ENCODE data around the gene WDR6. TPM values are rescaled to one million over a fixed set of nuclear protein-coding genes. Genes with fewer than 3 reads are reported as not detected.

The WDR6 gene
- total RNA-seq, 2 experiments from 2014 or later, result 101 to 128 TPM

GRCh38 chr3:48982016-48982415 lies 25.2 kb upstream of the WDR6 start:
- intact Hi-C loops (cut with micrococcal nuclease; ENCODE audit: unreplicated experiment), result no loop called here
- H3K36me3 ChIP-seq (ENCODE audit: insufficient read depth, low read length), result peaks cover 86% of the 10 kb centered on the region
- no peaks in the 10 kb centered on the region for H3K9me2 ChIP-seq (ENCODE audit: insufficient read depth, low read length)
- no peak for TF ChIP-seq EZH2phosphoT487 (IDR thresholded peaks at IDR 0.05; ENCODE audit: borderline replicate concordance, low read depth, low read length)
- TF ChIP-seq CTCF (conservative IDR thresholded peaks at IDR 0.05; ENCODE audit: low read length), result no peak
- no peak for DNase-seq (ENCODE audit: low spot score)
- H3K79me2 ChIP-seq (ENCODE audit: insufficient read depth, low read depth, low read length), result no peaks in the 10 kb centered on the region
- no peak overlapping the region for H3K4me3 ChIP-seq (ENCODE audit: low read depth, low read length, poor library complexity, severe bottlenecking)
- no peaks in the 10 kb centered on the region for H4K20me1 ChIP-seq (ENCODE audit: insufficient read depth, low read length)
- H3K27ac ChIP-seq (ENCODE audit: low read depth, low read length, poor library complexity, severe bottlenecking), result no peak overlapping the region
- no peaks in the 10 kb centered on the region for H3K4me1 ChIP-seq (ENCODE audit: insufficient read depth, low read length, poor library complexity, severe bottlenecking)
- no peak overlapping the region for H3K4me2 ChIP-seq (ENCODE audit: low read length)
- H2AFZ ChIP-seq (ENCODE audit: low read length), result no peak overlapping the region
- no TSS peak for BruUV-seq (replicated peaks)
- ChIA-PET CTCF (ENCODE audit: unreplicated experiment) (no interaction called here), POLR2A (interaction anchor here (0.6 to 1.1 kb wide), 3 partner anchors 10 to 462 kb away, joined by 3 to 4 read pairs (median 3); no protein-coding TSS in a partner anchor)
- H3K9me3 ChIP-seq (ENCODE audit: low read length), result no peaks in the 10 kb centered on the region

DNA sequence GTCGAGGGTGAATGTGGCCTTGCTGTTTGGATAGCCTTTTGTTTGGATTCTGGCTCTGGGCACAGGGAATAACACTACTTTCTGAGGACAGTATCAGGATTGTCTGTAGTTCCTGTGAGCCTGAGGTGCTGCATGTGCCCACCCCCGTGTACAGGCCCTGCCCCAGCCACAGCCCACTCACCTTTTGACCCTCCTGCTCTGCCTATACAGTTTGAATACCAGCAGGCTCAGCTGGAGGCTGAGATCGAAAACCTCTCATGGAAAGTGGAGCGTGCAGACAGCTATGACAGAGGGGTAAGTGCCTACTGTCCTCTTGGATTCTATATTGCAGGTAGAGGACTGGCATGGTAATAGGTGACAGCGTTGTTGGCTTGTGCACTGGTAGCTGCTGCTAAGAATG lies 24.5 kb upstream of the WDR6 start:
- H3K4me2 ChIP-seq (ENCODE audit: low read length), result no peak overlapping the region
- H3K79me2 ChIP-seq (ENCODE audit: insufficient read depth, low read depth, low read length), result no peaks in the 10 kb centered on the region
- H3K9me2 ChIP-seq (ENCODE audit: insufficient read depth, low read length), result no peaks in the 10 kb centered on the region
- CTCF ChIA-PET (ENCODE audit: unreplicated experiment), result no interaction called here
- no peaks in the 10 kb centered on the region for H3K9me3 ChIP-seq (ENCODE audit: low read length)
- no peak overlapping the region for H3K27ac ChIP-seq (ENCODE audit: low read depth, low read length, poor library complexity, severe bottlenecking)
- H2AFZ ChIP-seq (ENCODE audit: low read length), result no peak overlapping the region
- intact Hi-C loops (cut with micrococcal nuclease; ENCODE audit: unreplicated experiment), result no loop called here
- H3K4me1 ChIP-seq (ENCODE audit: insufficient read depth, low read length, poor library complexity, severe bottlenecking), result no peaks in the 10 kb centered on the region
- H3K4me3 ChIP-seq (ENCODE audit: low read depth, low read length, poor library complexity, severe bottlenecking), result no peak overlapping the region
- POLR2A ChIA-PET, result interaction anchor here (1.1 kb wide), 1 partner anchor 10 kb away, joined by 4 read pairs; no protein-coding TSS in a partner anchor
- H4K20me1 ChIP-seq (ENCODE audit: insufficient read depth, low read length), result no peaks in the 10 kb centered on the region
- no peak for TF ChIP-seq CTCF (conservative IDR thresholded peaks at IDR 0.05; ENCODE audit: low read length)
- no peak for TF ChIP-seq EZH2phosphoT487 (IDR thresholded peaks at IDR 0.05; ENCODE audit: borderline replicate concordance, low read depth, low read length)
- BruUV-seq (replicated peaks), result no TSS peak
- DNase-seq (ENCODE audit: low spot score), result no peak
- peaks cover 79% of the 10 kb centered on the region for H3K36me3 ChIP-seq (ENCODE audit: insufficient read depth, low read length)

- Histone ChIP-seq H3K9me2 (ENCODE audit: insufficient read depth, low read length) (no peaks in the 10 kb centered on the region), H3K4me1 (ENCODE audit: insufficient read depth, low read length, poor library complexity, severe bottlenecking) (no peaks in the 10 kb centered on the region), H3K79me2 (ENCODE audit: insufficient read depth, low read depth, low read length) (no peaks in the 10 kb centered on the region), H2AFZ (ENCODE audit: low read length) (no peak overlapping the region), H3K4me2 (ENCODE audit: low read length) (no peak overlapping the region), H3K27ac (ENCODE audit: low read depth, low read length, poor library complexity, severe bottlenecking) (no peak overlapping the region), H4K20me1 (ENCODE audit: insufficient read depth, low read length) (no peaks in the 10 kb centered on the region), H3K9me3 (ENCODE audit: low read length) (no peaks in the 10 kb centered on the region), H3K36me3 (ENCODE audit: insufficient read depth, low read length) (peaks cover 75% of the 10 kb centered on the region), H3K4me3 (ENCODE audit: low read depth, low read length, poor library complexity, severe bottlenecking) (no peak overlapping the region)
- DNase-seq (ENCODE audit: low spot score), result no peak
- ChIA-PET POLR2A (no interaction called here), CTCF (ENCODE audit: unreplicated experiment) (no interaction called here)
- TF ChIP-seq CTCF (conservative IDR thresholded peaks at IDR 0.05; ENCODE audit: low read length) (no peak), EZH2phosphoT487 (IDR thresholded peaks at IDR 0.05; ENCODE audit: borderline replicate concordance, low read depth, low read length) (no peak)
- no TSS peak for BruUV-seq (replicated peaks)
- intact Hi-C loops (cut with micrococcal nuclease; ENCODE audit: unreplicated experiment), result no loop called here
Observed at GRCh38 chr3:48983096-48983495, 24.1 kb upstream of the WDR6 start.

All from OCI-LY7 (cell line).